GM21381 (cell line): ENCODE measurements around the gene WDR64.
"Not testable (repeated sequence)": the region's sequence is repeated elsewhere in the genome, so short reads cannot be mapped to it uniquely, and the experiment has no call there.

Source experiments
- ATAC-seq: cut with Tn5 transposase; IDR thresholded peaks from one replicate; pipeline ENCODE4 v1.9.1; 2021; ENCODE audit warnings: mild to moderate bottlenecking, moderate library complexity; ENCODE audit not compliant: unreplicated experiment

Gene WDR64

DNA sequence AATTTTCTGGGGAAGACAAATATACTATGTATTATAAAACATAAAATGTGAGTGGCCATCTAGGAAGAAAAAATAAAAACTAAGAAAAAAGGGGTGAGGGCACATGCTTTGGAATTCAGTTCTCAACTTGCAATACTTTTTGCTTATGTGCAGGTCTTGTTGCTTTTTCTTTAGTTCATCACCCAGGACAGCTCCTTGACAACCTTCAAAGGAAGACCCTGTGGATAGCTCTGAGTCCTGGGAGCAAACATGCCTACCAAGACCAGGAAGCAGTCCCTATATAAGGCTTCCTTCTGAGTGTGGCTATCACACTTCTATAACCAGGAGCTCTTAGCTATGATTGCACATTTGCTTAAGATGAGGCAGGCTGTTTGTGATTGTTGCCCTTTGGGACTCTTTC lies 78.0 kb downstream of the WDR64 start:
- no peak for ATAC-seq

DNA sequence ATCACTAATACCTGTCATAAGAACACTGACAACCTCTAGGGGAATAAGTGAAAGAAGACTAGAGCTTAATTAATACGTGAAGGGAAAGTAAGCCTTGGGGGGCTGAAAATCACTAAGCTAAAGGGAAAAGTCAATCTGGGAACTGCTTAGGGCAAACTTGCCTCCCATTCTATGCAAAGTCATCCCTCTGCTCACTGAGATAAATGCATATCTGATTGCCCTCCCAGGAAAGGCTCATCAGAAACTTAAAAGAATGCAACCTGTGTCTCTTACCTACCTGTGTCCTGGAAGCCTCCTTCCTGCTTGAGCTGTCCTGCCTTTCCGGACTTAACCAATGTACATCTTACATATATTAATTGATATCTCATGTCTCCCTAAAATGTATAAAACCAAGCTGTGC lies 81.8 kb downstream of the WDR64 start:
- ATAC-seq = no peak

DNA sequence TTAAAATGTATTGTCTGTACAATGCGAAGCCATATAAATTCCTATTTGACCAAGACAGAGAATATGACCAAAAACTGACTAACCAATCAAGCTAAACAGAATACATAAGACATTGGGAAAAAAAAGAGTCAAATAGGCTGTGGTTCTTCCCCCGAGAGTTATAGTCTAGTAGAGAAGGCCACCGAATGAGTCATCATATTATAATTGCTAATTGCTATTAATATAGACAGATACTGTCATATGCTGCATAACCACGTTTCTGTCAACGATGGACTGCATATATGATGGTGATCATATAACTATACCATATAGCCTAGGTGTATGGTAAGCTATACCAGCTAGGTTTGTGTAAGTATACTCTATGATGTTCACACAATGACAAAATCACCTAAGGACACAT lies 82.5 kb downstream of the WDR64 start:
- no peak for ATAC-seq

DNA sequence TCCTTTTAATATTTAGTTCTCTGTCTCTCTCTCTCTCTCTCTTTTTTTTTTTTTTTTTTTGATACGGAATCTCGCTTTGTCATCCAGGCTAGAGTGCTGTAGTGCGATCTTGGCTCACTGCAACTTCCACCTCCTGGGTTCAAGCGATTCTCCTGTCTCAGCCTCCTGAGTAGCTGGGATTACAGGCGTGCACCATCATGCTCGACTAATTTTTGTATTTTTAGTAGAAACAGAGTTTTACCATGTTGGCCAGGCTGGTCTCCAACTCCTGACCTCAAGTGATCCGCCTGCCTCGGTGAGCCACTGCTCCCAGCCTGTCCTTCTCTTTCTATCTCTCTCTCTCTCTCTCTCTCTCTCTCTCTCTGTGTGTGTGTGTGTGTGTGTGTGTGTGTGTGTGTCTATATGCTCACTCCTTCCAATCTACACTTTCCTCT lies 83.4 kb downstream of the WDR64 start:
- ATAC-seq = not testable (repeated sequence)

DNA sequence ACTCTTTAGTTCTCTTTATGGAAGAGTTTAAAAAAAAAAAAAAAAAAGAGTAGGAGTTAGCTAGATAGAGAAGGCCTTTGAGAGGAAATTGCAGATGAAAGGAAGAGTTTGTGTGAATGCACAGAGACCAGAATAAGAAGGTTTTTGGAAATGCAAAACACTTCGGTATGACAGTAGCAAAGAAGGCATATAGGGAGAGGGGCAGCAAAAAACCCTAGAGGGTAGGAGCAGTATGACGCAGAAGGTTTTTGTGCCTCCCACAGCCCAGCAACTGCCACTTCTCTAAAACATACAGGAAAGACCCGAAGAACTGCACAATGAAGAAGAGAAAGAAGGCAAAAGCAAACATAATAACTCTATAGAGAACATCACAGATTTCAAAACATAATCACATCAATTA lies 84.3 kb downstream of the WDR64 start:
- ATAC-seq = no peak

DNA sequence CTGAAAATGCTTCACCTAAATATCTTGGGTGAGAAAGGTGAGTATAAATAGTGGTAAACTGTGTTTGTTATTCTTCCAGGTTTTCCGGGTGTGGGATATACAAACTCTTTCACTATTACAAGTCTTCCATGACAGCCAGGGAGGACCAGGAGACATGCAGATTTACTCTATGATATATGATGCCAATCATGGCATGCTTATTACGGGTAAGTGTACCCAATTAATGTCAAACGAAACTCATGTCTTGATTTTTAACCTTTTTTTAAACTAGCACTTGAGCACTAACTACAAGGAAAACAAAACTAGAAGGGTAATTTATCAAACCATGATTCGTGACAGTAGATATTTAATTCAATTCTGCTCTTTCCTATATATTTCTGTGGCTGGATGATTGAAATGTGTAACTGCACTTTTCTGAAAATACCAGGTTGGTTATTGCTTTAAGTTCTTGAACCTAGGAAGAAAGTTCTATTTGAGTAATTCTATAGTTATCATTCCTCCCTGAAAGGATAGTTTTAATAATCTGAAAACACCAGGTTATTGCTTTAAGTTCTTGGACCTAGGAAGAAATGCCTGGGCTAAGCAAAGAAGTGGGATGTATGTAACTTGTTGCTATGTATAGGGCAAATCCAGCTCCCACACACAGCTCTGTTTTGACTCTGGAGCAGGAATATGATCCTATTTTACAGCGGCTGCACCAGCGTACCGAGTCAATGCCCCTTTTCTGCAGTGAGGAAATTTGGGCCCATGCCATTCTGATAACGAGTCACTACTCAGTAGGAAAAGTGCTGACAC lies 86.4 kb downstream of the WDR64 start:
- no peak for ATAC-seq

DNA sequence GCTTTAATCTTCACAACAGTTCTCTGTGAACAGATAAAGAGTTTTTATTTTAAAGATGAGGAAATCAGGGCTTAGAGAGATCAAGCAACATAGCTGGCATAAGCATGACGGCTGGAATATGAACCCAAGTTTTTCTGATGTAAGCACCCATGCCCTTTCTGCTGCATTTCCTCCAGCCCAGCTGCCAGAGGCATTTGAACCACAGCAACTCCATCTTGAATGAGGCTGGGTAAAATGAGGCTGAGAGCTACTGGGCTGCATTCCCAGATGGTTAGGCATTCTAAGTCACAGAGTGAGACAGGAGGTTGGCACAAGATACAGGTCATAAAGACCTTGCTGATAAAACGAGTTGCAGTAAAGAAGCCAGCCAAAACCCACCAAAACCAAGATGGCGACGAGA lies 90.0 kb downstream of the WDR64 start:
- ATAC-seq = no peak

DNA sequence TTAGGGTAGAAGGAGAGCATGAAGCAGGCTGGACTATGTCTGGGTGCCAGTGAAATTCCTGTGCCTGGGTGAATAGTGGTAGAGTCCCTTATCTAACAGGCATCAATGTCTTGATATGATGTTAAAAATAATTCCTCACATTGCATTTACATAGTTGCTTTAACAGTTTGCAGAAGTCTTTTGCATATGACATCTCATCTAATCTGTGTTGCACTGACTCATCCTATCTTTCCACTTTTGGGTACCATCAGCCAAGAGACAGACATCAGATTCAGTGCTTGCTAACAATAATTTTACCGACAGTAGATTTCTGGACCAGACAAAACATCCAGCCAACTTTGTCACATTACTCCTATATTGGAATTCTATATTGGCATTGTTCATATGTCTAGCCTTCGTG lies 92.5 kb downstream of the WDR64 start:
- no peak for ATAC-seq

DNA sequence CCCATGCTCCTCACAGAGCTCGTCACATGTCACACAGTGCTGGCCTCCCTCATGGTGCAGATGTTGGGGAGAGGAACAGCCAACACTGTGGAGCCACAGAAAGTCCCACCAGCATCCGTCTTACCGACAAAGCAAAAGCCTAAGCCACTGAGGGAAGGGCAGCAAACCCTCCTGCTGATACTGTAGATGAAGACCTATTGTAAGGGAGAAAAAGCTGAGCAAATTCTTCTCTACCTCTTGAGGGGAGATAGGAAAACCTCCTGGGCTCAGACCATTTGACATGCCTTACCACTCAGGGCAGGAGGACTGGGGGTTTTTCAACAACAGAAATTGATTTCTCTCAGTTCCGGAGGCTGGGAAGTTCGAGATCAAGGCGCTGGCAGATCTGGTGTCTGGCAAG lies 95.9 kb downstream of the WDR64 start:
- no peak for ATAC-seq

DNA sequence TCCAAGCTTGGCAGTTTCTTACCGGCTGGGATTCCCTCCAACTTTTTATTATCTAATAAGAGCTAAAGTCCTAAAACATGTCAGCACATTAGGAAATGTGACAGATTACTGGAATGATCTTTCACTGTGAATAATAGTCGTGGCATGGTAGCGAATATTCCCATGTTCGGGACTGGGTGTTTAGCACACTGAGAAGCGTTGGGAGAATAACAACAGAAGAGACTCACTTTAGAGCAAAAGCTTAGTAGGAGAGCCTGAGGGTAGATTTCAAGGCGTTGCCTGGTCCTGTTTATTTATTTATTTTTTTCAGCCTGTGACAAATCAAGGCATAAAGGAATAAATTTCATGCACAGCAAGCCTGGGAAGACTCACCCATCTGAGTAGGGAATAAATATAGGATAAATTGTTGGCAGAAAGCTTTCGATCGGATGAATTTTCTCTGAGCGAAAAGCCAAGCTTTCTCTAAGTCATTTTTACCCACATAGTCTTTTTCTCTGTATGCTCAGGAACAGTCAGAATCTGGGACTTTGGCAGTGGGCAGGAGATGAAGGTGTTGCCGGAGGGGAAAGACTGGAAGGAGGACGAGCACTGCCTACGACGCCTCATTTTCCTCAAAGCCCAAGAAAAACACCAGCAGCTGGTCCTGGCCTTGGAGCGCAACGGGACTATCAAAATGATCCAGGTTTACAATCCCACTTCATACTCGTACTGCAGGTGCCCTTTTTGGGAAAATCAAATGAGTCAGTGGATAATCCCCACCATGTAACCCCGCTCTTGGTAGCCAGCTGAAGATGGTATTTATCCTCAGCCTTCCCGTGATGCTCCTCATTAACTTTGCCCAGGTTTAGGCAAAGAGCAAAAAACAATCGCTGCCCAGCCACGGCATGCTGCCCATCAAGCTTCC lies 97.2 kb downstream of the WDR64 start:
- no peak for ATAC-seq

DNA sequence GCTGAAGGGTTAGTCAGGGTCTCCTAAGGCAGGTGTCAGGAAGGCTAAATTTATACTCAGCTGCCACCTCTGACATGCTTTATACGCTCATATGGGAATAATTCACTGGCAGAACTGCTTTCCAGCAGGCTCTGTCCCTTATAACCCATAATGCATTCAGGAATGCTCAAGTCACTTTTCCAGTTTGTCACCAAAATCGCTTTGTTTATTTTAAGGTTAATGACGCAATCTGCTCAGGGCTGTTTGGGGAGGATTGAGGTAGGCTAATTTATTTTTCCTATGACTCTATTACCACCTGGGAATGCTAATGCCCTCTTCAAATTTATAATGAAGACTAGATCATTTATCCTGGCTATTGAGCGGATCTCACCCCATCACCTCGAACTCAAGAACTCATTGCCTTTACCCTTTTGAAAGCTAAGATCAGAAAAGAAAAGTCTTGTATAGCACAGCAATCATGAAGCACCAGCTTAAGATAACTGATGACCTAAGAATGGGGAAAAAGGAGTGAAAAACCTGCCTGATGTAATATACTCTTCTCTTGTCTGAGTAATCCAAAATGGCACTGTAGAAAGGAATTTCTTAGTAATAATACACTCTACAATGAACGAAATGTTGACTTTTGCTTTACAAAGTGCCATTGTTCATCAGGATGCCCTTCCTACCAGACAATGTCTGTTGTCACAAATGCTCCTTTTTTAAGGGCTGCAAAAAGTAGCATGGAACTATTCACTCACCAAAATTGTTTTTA lies 98.0 kb downstream of the WDR64 start:
- no peak for ATAC-seq

DNA sequence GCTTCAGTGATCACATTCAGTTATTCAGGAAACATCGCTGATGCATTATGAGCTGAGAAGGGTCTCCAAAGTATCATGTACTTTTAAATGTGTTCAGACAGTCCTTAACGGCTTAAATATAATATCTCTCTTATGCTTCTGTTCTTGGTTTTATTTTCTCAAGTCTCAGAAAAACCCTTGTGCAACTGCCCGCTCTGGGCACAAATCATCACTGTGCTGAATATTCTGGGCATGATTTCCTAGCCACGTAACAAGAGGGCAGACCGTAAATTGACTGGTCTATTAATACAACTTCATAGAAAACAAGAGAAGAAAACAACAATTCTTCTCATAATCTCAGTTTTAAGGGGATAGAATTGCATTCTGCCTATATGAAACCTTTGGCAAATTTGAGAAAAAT lies 99.4 kb downstream of the WDR64 start:
- ATAC-seq = no peak

DNA sequence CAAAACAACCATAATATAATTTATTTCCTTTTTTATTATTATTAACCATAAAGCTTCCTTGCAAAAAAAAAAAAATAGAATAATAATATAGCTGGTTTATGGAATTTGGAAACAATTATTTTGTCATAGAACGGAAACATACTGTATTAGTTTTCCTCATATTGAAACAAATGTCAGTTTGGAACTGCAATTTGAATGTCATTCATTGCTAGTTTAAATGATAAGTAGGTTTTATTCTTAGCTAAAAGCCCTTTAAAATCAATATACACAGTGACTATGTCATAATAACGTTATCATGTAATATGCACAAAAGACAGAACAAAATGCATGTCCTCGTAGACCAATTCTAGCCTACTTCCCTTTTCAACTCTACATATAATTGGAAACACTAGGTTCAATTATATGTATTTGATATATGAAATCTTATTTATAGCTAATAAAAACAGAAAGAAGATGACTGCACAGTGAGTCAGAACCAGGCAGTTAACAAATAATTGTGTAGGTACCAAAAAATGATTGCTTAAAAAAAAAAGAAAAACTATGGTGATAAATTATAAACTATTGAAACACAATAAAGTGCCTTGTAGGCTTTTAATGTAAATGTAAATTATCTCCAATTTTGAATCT lies 110.7 kb downstream of the WDR64 start:
- ATAC-seq = no peak

DNA sequence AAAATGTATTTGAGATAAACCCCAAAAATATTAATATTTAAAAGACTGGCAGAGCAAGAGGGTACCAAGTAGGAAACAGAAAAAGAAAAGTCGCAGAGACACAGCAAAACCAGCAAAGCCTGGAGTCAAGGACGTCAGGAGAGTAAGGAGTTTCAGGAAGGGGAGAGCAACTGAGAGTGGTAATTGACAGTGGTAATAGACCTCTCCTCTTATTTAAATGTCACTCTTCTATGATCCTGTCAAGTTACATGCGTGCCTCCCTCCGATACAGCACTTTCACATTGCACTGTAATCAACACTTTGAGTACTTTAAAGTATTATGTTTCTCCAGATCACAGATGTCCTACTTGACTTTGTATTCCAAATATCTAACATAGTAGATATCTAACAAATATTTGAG lies 113.3 kb downstream of the WDR64 start:
- no peak for ATAC-seq

DNA sequence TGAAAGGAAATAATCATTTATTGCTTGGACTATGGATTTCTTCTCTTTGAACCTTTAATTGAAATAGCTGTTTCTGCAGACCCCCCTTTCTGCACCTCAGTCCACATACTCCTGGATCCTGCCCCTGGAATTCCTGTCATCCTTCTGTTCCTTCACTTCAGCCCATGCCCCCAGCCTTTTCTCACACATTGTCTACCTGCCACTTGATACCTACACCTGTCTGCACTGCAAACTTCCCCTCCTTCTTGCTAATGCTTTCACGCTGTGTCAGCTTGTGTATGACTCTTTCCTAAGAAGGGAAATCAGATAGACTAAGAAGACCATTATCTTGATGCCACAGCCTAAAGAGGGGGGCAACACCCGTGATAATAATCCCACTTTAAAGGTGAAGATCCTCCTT lies 115.7 kb downstream of the WDR64 start:
- no peak for ATAC-seq

DNA sequence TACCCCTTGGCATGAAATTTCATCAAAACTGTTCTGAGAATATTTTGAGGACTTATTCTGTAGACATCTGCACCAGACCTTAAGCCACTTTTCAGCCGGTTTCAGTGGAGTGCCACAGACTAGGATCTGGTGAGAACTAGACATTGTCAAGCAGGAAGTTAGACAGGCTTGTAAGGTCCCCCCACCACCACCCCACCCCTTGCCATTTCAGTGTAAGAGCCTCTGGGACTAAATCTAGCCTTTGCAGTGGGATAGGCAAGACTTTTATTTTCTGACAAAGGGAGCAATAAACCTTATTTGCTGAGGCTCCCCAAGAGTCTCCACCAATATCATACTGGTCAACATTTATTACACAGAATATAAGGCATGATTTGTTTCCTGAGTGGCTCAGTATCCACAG lies 118.0 kb downstream of the WDR64 start:
- ATAC-seq = no peak

DNA sequence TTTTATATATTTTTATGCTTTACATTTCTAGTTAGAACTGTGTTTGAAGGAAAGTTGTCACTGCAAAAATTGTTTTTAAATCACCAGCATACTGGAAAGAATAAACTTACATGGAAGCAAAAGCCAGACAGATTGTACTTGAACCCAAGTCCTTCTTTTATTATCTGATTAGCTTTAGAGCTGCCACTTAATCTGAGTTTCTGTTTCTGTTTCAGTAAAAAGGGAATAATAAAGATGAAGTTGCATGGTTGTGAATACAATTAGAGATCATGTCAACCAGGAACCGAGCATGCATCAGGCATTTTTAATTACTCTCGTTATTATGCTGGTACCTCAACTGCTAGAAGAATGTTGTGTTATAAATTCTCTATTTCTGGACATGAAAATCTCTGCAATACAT lies 119.0 kb downstream of the WDR64 start:
- ATAC-seq = no peak

DNA sequence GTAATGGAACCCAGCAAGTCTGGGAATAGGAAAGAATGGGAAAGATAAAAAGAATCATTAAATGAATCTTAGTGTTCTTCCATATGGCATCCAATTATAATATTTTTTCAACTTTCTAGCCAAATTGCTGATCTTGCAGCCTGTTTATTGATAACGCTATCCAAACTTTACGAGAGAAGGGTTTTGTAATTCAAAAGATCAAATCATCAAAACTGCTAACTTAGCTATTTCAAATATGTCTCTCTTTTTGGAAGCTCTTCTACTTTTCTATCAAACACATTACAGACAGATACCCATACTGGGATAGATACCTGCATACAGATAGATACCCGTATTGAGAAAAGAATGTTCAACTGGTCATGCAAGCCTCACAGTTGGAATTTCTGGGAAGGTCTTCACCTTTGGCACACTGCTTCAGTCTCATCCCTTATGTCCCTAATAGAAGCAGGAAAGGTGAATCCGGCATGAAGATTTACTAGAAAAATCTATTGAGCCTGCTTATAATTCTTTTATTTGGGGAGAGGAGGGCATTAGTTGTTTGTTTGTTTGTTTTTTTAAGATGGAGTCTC lies 120.9 kb downstream of the WDR64 start:
- ATAC-seq = no peak

DNA sequence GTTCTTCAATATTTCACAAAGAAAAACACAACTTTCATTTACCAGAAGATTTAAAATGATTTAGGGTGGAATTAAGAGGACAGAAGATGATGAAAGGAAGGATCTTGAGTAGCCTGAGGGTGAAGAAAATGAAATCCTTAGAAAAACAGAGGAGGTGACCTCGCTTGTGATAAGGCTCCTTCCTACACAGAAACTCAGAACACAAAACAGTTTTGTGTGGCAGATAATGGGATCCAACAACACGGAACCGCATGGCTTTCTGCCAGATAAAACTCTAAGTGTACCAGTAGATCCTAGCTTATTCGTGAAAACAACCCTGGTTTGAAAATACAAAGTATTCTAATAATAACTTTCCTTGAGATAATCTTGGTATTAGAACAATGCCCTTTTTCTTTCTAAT lies 121.9 kb downstream of the WDR64 start:
- ATAC-seq = no peak

DNA sequence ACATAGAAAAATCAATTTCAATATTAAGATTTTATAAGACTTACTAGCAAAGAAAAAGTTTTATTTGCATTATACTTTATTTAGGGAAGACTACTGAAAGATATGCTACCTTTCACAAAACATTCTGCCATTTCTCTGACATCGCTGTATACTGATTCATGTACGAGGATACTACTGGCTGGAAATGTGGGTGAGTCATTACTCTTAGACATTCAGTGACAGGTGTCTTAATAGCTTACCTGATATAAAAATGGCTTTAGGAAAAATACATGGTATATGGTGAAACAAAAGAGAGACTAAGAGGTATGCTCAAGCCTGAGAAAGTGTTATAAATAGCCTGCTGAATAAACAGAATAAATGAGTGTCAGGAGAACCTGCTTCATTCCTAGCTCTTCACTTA lies 122.9 kb downstream of the WDR64 start:
- ATAC-seq = no peak

DNA sequence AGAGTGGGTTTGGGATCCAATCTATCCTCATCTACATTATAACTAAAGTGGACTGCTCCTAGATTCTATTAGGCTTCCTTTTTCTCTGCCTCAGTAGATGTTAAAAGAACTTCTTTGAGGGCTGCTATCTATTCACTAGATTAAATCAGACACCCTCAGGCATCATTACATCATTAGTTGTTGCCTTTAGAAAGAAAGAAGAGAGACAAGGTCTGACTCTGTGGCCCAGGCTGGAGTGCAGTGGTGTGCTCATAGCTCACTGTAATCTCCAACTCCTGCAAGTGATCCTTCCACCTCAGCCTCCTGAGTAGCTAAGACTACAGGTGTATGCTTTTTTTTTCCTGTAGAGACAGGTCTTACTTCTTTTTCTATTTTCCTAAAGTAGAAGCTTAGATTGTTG lies 124.8 kb downstream of the WDR64 start:
- no peak for ATAC-seq
